Peyer's patch (tissue), 4 donors: ENCODE results near the gene IL11RA. TPM values are rescaled to one million over a fixed set of nuclear protein-coding genes. Genes with fewer than 3 reads are reported as not detected.

Experiments used
- DNase-seq, 3 donors: peaks; one replicate each; pipeline ENCODE4 v3.0.0-alpha.2; 2017 to 2019
- H3K27ac ChIP-seq, 4 donors: fragments of 200-600 bp; sonication (generic); one replicate each; pipeline ENCODE4 v1.5.1; 2016 to 2019
- H3K27me3 ChIP-seq, 2 donors: fragments of 200-600 bp; sonication (generic); one replicate each; pipeline ENCODE4 v1.5.1; 2019
- H3K36me3 ChIP-seq, 3 donors: fragments of 200-600 bp; sonication (generic); one replicate each; pipeline ENCODE4 v1.5.1; 2016 to 2019
- H3K4me1 ChIP-seq, 4 donors: fragments of 200-600 bp; sonication (generic); one replicate each; pipeline ENCODE4 v1.5.1; 2016 to 2019
- H3K4me3 ChIP-seq, 4 donors: fragments of 200-600 bp; sonication (generic); 1 replicate in 3 of 4; 2 replicates in 1 of 4; pipeline ENCODE4 v1.5.1; 2016 to 2019; ENCODE audit warnings: mild to moderate bottlenecking in 1 of 4
- H3K9me3 ChIP-seq, 4 donors: fragments of 200-600 bp; sonication (generic); one replicate each; pipeline ENCODE4 v1.5.1; 2016 to 2019; ENCODE audit warnings: mild to moderate bottlenecking in 1 of 4
- POLR2A ChIP-seq, 2 donors: fragments of 450-650 bp; IDR thresholded peaks; one replicate each; pipeline ENCODE4 v1.5.1; 2017; ENCODE audit warnings: antibody characterized with exemption in 2 of 2, mild to moderate bottlenecking in 2 of 2, moderate library complexity in 2 of 2
- total RNA-seq, 4 donors: library from RNA; depleted of rRNA; stranded (reverse); fragments of >200 nt; gene quantifications; one replicate each; pipeline ENCODE4 v1.1.0, GENCODE V29; 2016
- TF ChIP-seq, protein P1 (sequence below), 6 experiments: fragments of 450-650 bp in 4 of 6; fragments of 200-600 bp in 2 of 6; sonication (generic) in 1 of 6; IDR thresholded peaks; one replicate each; pipeline ENCODE4 v1.5.1; 2017 to 2019; ENCODE audit warnings: antibody characterized with exemption in 6 of 6, mild to moderate bottlenecking in 3 of 6, moderate library complexity in 1 of 6

Gene IL11RA
- total RNA-seq, 4 donors from 2014 or later, result 37.8 to 98.3 (median 58.0) TPM

DNA sequence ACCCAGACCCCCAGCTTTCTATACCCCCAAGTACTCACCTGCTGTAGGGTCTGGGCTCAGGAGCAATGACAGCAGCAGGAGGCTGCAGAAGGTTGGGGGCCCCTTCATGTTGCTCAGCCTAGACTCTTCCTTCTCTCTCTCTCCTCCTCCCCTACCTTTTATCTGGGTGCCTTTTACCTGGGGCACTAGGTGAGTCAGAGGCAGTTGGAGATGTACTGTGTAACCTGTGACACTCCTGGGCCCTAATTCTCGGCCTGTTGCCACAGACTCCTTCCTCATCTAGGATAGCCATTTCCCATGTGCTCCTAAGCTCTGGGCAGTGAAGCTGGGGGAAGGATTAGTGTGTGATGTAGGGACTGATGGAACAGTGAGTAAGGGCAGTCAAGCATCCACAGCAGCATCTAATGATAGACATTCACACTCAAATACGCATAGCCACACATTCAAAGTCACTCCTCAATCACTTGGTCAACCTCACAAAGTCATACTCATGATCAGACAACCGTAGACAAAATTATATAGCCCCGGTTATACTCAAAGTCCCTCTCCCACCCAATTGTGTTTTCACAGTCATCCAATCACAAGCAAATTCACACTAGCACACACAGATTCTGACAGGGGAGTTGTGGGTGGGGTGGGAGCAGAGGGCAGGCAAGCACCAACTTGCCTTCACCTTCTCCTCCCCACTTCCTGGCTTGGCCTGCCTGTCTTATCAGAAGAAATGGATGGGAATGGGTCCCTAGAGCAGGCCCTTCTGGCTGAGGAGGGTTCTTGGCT lies 10.7 kb downstream of the IL11RA start, which contains the start of gene CCL27:
CCL27 (minus strand) TSS at position 132 of the 777 bp plus-strand sequence; CDS start at position 108, 24 bp downstream.
- Histone ChIP-seq H3K4me3 (no peak within 1 kb of the TSS), H3K4me1 (peaks cover 0 to 7% (median 6%) of the 10 kb centered on the region in 4 donors), H3K36me3 (no peaks in the 10 kb centered on the region), H3K27me3 (no peaks in the 10 kb centered on the region), H3K27ac (peak within 1 kb of the TSS in 1 of 4 donors; percentile 1), H3K9me3 (no peaks in the 10 kb centered on the region)
- no peak for TF ChIP-seq POLR2A (IDR thresholded peaks at IDR 0.05)
- TF ChIP-seq, protein P1, sequence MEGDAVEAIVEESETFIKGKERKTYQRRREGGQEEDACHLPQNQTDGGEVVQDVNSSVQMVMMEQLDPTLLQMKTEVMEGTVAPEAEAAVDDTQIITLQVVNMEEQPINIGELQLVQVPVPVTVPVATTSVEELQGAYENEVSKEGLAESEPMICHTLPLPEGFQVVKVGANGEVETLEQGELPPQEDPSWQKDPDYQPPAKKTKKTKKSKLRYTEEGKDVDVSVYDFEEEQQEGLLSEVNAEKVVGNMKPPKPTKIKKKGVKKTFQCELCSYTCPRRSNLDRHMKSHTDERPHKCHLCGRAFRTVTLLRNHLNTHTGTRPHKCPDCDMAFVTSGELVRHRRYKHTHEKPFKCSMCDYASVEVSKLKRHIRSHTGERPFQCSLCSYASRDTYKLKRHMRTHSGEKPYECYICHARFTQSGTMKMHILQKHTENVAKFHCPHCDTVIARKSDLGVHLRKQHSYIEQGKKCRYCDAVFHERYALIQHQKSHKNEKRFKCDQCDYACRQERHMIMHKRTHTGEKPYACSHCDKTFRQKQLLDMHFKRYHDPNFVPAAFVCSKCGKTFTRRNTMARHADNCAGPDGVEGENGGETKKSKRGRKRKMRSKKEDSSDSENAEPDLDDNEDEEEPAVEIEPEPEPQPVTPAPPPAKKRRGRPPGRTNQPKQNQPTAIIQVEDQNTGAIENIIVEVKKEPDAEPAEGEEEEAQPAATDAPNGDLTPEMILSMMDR (IDR thresholded peaks at IDR 0.05), result no peak
- no peak for DNase-seq

DNA sequence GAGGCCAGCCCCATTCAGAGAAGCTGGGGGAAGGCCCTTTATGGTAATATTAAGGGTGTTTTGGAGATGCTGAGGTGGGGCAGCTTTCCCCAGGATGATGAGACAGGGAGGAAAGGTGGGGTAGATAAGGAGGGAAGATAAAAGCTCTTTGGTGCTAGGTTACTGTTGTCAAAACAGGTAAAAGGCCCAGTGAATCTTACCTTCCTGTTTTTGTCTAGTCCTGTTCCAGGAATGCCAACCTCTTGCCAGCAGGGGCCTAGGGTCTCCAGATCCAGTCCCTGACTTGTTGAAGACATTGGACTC lies 11.3 kb downstream of the IL11RA start:
- no peak overlapping the region for H3K4me3 ChIP-seq
- no peaks in the 10 kb centered on the region for H3K9me3 ChIP-seq
- H3K27me3 ChIP-seq, result no peaks in the 10 kb centered on the region
- DNase-seq, result no peak
- peaks cover 0 to 7% (median 6%) of the 10 kb centered on the region in 4 donors for H3K4me1 ChIP-seq
- peak overlapping the region in 1 of 4 donors; percentile 1 for H3K27ac ChIP-seq
- no peaks in the 10 kb centered on the region for H3K36me3 ChIP-seq
- no peak for TF ChIP-seq POLR2A (IDR thresholded peaks at IDR 0.05)
- TF ChIP-seq, protein P1 (IDR thresholded peaks at IDR 0.05), result no peak

DNA sequence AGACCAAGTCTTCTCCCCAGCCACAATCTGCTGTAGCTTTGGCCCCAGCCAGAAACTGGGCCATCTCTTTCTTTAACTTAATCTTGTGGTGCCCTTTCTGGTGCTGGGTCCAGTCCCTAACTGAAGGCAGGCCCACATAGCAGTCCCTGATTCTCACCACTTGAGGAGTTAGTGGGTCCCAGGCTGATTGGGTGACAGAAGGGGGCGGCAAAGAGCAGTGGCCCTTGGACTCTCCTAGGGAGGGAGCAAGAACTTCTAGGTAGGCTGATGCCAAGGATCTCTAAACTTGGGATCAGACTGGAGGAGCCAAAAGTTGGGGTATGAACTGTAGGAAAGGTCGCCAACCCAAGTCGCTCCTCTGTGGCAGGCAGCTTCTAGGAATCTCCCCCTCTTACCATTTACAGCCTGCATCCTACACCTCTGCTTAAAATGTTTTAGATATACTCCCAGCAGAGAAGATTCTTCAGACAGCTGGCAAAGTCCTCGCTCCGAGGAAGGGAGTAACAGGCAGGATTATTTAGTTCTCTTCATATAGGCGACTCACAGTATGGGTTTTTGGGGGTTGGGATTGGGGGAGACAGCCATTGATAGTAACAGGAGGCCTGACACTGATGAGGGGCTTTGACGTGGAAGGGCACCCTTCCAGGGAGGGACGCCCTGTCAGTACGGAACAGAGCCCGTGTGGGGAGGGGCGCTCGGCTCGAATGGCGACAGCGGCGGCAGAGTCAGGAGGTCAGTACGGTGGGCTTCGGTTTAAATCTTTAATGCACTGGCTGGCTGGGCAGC lies 12.5 kb downstream of the IL11RA start:
- no peaks in the 10 kb centered on the region for H3K36me3 ChIP-seq
- H3K4me3 ChIP-seq, result peak overlapping the region; percentile 45 to 86 (median 64)
- H3K4me1 ChIP-seq, result peaks cover 0 to 7% (median 6%) of the 10 kb centered on the region in 4 donors
- DNase-seq, result peak; percentile 81 to 93 (median 90)
- TF ChIP-seq, protein P1 (IDR thresholded peaks at IDR 0.05), result peak; percentile 66 to 89 (median 83)
- peak in 1 of 2 donors; percentile 14 for TF ChIP-seq POLR2A (IDR thresholded peaks at IDR 0.05)
- H3K27me3 ChIP-seq, result no peaks in the 10 kb centered on the region
- H3K9me3 ChIP-seq, result no peaks in the 10 kb centered on the region
- H3K27ac ChIP-seq, result peak overlapping the region; percentile 86 to 98 (median 93)

DNA sequence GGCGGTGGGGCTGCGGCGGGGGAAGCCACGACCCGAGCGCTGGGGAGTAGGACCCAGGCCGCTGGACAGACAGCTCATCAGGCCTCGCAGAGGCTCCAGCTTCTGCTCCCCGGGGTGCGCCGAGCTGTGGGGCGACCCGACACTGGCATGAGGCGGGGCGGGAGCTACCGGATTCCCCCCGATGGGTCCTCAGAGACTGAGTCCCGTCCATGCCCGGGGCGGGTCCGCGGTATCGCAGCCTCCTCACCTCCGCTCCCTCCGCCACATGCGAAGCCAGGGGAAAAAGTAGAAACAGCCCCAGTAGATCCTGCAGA lies 13.0 kb downstream of the IL11RA start:
- no peaks in the 10 kb centered on the region for H3K9me3 ChIP-seq
- no peak for DNase-seq
- TF ChIP-seq, protein P1 (IDR thresholded peaks at IDR 0.05), result no peak
- no peak for TF ChIP-seq POLR2A (IDR thresholded peaks at IDR 0.05)
- H3K27ac ChIP-seq, result peak overlapping the region; percentile 86 to 98 (median 93)
- peaks cover 0 to 7% (median 6%) of the 10 kb centered on the region in 4 donors for H3K4me1 ChIP-seq
- H3K27me3 ChIP-seq, result no peaks in the 10 kb centered on the region
- peak overlapping the region; percentile 45 to 86 (median 64) for H3K4me3 ChIP-seq
- H3K36me3 ChIP-seq, result no peaks in the 10 kb centered on the region

DNA sequence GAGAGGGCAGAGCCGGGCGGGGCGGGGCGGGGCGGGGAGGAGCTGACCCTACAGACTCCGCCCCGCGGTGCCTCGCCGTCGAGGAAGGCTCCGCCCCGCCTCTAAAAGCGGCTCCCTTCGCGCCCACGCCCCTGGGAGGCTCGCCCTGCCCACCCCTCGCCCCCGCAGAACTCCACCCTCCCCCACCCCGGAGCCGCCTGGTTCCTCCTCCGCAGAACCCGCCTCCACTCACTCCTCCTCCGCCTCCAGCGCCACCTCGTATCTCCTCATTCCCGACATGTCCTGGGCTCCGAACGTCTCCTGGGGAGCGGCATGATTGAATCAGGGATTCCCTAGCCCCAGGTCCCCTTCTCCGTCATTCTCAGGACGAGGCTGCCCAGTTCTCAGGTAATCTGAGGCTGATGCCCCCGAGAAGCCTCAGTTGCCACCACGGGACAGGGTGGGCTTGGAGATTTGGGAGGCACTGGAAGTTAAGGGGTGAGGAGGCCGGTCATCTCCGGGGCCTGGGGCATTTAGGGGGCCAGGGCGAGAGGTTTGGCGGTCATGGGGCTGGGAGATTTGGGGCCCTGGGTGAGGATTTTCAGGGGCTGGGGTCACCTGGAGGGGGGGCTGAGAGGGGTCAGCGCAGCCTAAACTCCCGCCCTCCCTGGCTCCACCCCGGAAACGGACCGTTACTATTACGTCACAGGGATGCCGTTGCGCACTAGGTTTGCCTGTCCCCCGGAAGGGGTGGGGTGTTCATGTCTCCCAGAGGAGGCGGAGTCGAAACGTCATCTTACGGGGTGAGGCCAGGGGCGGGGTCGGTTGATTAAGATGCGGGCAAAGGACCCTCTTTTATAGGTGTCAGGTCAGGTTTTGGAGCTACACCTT lies 13.6 kb downstream of the IL11RA start:
- H3K9me3 ChIP-seq, result no peaks in the 10 kb centered on the region
- H3K4me1 ChIP-seq, result peaks cover 0 to 7% (median 6%) of the 10 kb centered on the region in 4 donors
- H3K36me3 ChIP-seq, result no peaks in the 10 kb centered on the region
- H3K27ac ChIP-seq, result peak overlapping the region; percentile 86 to 98 (median 93)
- H3K4me3 ChIP-seq, result peak overlapping the region; percentile 45 to 86 (median 64)
- peak; percentile 88 to 97 (median 97) for DNase-seq
- TF ChIP-seq, protein P1 (IDR thresholded peaks at IDR 0.05), result no peak
- peak; percentile 90 to 93 for TF ChIP-seq POLR2A (IDR thresholded peaks at IDR 0.05)
- H3K27me3 ChIP-seq, result no peaks in the 10 kb centered on the region
